ENCODE results near the gene ECI2.
"Not testable (repeated sequence)": the region's sequence is repeated elsewhere in the genome, so short reads cannot be mapped to it uniquely, and the experiment has no call there.

The ECI2 gene

GRCh38 chr6:4125500-4125899 lies 9.9 kb downstream of the ECI2 start:
- no peak for TF ChIP-seq CTCF (IDR thresholded peaks at IDR 0.05; ENCODE audit: low read depth, low read length, missing control alignments)
- H3K4me3 ChIP-seq (ENCODE audit: low read depth, low read length): no peak overlapping the region
- DNase-seq (ENCODE audit: low read depth): no peak
- in situ Hi-C loops (cut with HindIII; ENCODE audit: low sequenced_read_pairs): no loop called here

- in situ Hi-C loops (cut with HindIII; ENCODE audit: low sequenced_read_pairs): no loop called here
- no peak overlapping the region for H3K4me3 ChIP-seq (ENCODE audit: low read depth, low read length)
- no peak for TF ChIP-seq CTCF (IDR thresholded peaks at IDR 0.05; ENCODE audit: low read depth, low read length, missing control alignments)
- no peak for DNase-seq (ENCODE audit: low read depth)
Observed at GRCh38 chr6:4124351-4124750, 11.0 kb downstream of the ECI2 start.

DNA sequence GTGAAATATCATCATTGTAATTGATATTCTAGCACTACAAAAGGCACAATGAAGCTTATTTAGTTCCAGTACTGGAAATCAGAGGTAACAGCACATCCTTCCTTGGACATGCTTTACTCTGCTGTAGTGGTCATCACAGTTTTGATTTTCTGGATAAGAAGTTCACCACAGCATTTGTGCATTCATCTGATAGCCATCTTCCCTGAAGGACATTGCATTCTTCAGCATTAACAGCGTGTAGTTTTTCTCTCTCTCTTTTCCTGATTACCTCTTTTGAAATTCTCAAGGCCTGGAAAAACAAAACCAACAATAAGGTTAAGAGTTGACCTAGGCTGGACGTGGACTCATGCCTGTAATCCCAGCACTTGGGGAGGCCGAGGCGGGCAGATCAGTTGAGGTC lies 19.6 kb downstream of the ECI2 start:
- no peak for TF ChIP-seq CTCF (IDR thresholded peaks at IDR 0.05; ENCODE audit: low read depth, low read length, missing control alignments)
- no peak for DNase-seq (ENCODE audit: low read depth)
- no peak overlapping the region for H3K4me3 ChIP-seq (ENCODE audit: low read depth, low read length)
- in situ Hi-C loops (cut with HindIII; ENCODE audit: low sequenced_read_pairs): no loop called here

- in situ Hi-C loops (cut with HindIII; ENCODE audit: low sequenced_read_pairs): no loop called here
- H3K4me3 ChIP-seq (ENCODE audit: low read depth, low read length): no peak overlapping the region
- no peak for TF ChIP-seq CTCF (IDR thresholded peaks at IDR 0.05; ENCODE audit: low read depth, low read length, missing control alignments)
- no peak for DNase-seq (ENCODE audit: low read depth)
Observed at GRCh38 chr6:4114123-4114522, 21.3 kb downstream of the ECI2 start.

- in situ Hi-C loops (cut with HindIII; ENCODE audit: low sequenced_read_pairs): no loop called here
- H3K4me3 ChIP-seq (ENCODE audit: low read depth, low read length): no peak overlapping the region
- no peak for DNase-seq (ENCODE audit: low read depth)
- no peak for TF ChIP-seq CTCF (IDR thresholded peaks at IDR 0.05; ENCODE audit: low read depth, low read length, missing control alignments)
Observed at GRCh38 chr6:4113649-4114048, 21.7 kb downstream of the ECI2 start.

GRCh38 chr6:4112366-4112765 lies 23.0 kb downstream of the ECI2 start:
- TF ChIP-seq CTCF (IDR thresholded peaks at IDR 0.05; ENCODE audit: low read depth, low read length, missing control alignments): no peak
- in situ Hi-C loops (cut with HindIII; ENCODE audit: low sequenced_read_pairs): no loop called here
- no peak for DNase-seq (ENCODE audit: low read depth)
- no peak overlapping the region for H3K4me3 ChIP-seq (ENCODE audit: low read depth, low read length)

- in situ Hi-C loops (cut with HindIII; ENCODE audit: low sequenced_read_pairs); H3K4me3 ChIP-seq (ENCODE audit: low read depth, low read length): not testable (repeated sequence)
- DNase-seq (ENCODE audit: low read depth): peak; percentile 81
Observed at GRCh38 chr6:4109363-4109815, 26.0 kb downstream of the ECI2 start.
